HG03066 (cell line): ENCODE measurements around the gene SMOC2.

ENCODE experiments used
- ATAC-seq: cut with Tn5 transposase; IDR thresholded peaks from one replicate; pipeline ENCODE4 v1.9.1; 2021; ENCODE audit warnings: low read depth; ENCODE audit not compliant: unreplicated experiment

The SMOC2 gene

DNA sequence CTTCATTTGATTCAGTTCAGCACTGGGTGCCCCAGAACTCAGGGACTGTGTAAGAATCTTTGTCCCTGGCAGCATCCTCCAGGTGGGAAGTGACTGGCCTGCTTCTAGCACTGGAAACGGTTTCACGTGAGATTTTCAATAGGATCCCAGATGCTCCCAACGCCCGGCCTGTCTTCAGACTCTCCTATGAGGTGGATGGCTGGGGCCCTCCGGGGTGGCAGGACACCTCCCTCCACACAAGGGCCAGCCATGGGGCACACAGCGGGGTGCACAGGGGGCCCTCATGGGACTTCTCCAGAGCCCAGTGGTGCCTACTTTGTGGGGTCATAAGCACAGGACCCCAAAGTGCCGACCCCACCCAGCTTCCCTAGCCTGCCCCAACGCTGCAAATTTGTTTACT lies 72.8 kb downstream of the SMOC2 start:
- no peak for ATAC-seq

GRCh38 chr6:168514216-168514615 lies 73.2 kb downstream of the SMOC2 start:
- no peak for ATAC-seq

- no peak for ATAC-seq
Observed at GRCh38 chr6:168515376-168515775, 74.4 kb downstream of the SMOC2 start.

DNA sequence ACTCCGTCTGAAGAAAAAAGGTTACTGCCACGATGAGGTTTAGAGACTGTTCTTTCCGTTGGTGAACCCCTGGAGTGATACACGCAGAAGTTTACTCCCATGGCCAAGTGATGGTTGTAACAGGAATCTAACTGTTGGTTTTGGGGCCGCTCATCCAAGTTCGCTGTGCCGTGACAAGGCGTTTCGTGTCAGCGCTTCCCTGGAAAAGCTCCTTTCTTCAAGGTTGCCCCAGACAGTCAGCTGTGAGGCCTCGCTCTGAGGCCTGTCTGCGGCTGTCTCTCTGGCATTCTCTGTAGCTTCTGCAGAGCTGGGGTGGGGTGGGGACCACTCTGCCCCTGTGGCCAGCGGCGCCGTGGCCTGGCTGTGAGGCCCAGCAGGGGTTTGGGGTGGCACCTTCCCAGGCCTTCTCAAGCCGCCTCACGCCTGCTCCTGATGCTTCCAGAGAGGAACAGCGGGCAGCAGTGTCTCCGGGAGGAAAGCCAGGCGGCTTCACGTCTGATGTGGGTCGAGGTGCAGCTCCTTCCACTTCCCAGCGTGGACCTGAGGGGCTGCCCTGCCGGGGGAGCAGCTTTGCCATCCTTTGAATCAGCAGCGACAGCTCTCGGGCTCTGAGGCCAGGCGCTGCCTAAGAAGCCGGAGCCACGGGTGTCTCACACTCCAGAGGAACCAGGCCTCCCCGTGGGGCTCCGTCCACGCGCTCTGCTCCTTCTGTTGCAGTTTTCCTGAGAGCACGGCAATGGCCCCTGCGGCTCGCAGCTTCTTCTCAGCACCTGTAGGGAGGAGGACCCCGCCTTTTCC lies 76.2 kb downstream of the SMOC2 start:
- ATAC-seq: no peak

DNA sequence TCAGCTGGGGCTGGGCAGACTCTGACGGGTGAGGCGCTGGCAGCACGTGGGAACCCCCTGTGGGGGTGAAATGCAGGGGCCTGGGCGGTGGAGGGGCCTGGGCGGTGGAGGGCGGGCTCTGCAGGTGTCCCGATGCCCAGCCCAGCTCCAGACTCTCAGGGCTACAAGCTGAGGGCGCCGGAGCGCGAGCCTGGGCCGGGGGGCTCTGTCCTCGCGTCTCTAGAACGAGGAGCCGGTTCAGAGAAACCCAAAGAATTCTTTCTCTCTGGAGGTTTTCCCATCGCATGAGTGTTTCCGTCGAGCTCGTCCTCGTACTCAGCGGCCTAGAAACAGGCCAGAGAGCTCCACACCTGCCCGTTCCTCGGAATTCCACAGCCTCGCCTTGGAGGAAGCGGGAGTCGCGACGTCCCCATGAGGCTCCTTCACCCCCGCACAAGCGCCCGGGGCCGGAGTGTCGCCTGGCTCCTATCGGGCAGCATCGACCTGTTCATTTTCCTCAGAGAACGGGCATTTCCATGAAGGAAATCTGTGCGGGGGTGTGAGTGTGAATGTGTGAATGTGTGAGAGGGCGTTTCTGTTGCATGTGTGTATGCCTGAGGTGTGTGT lies 76.9 kb downstream of the SMOC2 start:
- ATAC-seq: no peak

GRCh38 chr6:168518348-168518745 lies 77.4 kb downstream of the SMOC2 start:
- no peak for ATAC-seq

- ATAC-seq: no peak
Observed at GRCh38 chr6:168518867-168519266, 77.9 kb downstream of the SMOC2 start.

DNA sequence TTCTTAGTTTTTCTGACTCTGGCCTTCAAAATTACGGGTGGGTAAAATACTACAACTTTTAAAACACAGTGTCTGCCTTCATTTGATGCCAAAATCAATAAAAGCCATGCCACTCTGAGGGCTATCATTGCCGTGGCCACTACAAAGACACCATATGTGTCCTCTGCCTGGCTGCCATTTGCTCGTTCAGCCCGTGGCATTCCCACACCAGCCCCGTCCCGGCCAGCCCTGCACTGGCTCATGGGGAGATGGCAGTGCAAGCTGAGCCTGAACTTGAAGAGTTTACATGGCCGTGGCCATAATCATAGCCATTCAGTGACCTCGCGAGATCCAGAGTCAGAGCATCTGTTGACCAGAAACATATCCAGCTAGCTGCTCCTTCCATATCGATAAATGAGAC lies 79.2 kb downstream of the SMOC2 start:
- ATAC-seq: no peak

DNA sequence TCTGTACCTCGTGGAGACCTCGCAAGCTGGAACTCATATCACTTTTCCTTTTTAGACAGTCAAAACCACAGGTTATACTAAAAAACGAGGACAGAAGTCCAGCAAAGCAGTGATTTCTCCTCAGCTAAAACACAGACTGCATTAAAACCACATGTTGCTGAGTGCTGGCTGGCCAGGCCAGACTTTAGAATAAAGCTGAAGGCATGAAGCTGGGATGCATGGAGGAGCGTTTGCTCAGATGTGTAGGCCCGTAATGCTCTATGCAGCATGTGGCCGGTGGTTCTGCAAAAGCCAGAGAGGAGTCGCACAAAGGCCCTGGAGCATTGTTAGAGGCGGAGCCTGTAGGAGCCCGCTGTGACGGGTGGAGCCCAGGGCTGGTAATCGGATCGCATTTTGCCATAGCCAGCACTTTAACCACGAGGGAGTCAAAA lies 83.6 kb downstream of the SMOC2 start:
- no peak for ATAC-seq

- ATAC-seq: no peak
Observed at GRCh38 chr6:168525114-168525513, 84.1 kb downstream of the SMOC2 start.

GRCh38 chr6:168525926-168526630 lies 85.1 kb downstream of the SMOC2 start:
- no peak for ATAC-seq

DNA sequence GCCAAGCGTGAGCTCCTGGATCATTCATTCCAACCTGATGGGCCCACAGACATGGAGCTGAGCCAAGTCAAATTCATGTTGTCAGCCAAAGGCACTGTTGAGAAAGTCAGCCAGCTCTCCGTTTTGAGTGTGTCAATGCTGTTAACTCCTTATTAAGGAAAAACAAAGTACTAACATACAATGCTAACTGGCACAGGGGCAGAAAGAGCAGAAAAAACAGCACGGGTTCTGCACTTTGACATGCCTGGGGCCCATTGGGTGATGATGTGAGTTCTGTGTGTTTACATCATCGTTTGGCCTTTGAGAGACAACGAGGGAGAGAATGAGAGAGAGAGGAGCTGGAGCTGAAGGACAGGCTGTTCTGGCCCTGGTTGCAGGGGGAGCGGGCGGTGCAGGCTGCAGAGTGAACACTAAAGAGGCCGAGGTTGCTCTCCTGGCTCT lies 85.9 kb downstream of the SMOC2 start:
- ATAC-seq: no peak

DNA sequence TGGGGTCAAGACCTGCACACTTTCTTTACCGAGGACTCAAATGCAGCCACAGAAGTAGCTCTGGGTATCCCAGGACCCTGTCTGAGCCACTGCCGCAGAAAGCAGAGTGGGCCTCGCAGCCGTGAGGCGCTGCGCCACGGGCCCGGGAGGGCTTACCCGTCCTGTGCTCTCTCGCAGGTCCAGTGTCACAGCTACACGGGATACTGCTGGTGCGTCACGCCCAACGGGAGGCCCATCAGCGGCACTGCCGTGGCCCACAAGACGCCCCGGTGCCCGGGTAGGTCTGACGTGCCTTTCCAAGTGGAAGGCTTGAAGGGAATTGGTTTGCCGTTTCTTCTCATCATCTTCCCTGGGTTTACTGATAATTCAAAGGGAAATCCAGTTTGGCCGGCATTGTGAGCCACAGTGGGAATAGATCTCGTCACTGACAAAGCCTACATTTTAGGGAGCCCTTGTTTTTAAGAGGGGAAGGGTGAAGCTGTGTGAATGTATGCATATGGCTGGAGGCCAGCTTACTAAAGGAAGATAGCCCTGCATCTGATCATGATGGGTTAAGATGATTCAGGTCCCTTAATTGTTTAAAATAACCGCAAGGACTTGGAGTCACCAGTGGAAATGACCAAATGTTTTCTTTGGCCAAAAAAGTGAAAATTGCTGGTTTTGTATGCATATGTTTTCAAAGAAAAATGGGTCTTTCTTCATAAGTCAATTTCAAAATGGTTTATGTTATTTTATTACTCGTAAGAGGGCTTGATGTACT lies 86.6 kb downstream of the SMOC2 start:
- no peak for ATAC-seq

DNA sequence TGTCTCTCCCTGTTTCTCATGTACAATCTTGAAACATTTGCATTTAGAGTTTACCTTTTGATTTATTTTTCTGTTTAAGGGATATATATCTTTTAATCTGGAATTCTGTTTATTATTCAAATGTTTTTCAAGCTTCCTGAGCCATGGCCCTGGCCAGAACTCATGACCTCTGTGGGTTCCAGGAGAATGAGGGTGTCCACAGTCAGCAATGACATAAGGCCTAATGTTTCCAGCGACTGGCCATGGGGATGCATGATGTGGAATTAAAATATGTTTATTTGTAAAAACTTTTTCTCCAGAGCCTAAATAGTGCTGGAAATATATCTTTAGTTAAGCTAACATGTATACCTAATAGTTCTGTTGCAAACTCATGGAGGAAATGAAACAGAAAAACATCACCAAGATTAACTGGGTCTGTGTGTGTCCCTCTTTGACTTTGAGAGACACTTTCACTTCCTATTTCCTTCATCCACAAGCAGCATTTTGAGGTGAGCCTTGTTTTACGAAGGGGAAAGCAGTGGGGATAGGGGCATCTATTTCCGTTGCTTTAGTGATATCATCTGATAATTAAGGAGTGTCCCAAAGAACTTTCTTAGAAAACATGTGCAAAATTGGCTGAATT lies 87.6 kb downstream of the SMOC2 start:
- ATAC-seq: no peak

- ATAC-seq: no peak
Observed at GRCh38 chr6:168529214-168529613, 88.2 kb downstream of the SMOC2 start.

- no peak for ATAC-seq
Observed at GRCh38 chr6:168530653-168531071, 89.7 kb downstream of the SMOC2 start.

GRCh38 chr6:168532070-168532469 lies 91.1 kb downstream of the SMOC2 start:
- ATAC-seq: no peak

DNA sequence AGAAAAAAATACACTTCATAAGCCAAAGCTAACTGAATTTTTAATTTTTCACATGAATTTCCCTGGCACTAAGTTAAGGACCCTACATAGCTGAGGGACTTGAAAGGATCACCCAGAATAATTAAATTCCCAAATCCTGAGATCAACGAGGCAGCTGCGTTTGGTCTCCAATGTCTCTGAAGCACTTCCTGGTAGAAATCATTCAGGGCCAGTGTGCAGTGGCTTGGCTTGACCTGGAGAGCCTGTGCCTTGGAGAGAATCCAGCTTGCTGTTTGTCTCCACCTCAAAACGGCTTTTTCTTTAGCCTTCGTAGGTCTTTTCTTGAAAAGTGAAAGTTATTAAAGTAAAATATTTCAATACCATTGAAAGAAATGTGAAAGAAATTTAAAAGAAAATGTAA lies 92.4 kb downstream of the SMOC2 start:
- no peak for ATAC-seq

- no peak for ATAC-seq
Observed at GRCh38 chr6:168534265-168534664, 93.3 kb downstream of the SMOC2 start.

GRCh38 chr6:168535711-168536110 lies 94.7 kb downstream of the SMOC2 start:
- no peak for ATAC-seq
